K562 (cell line): Measurements from ENCODE around the gene NMNAT1. TPM values are rescaled to one million over a fixed set of nuclear protein-coding genes. Genes with fewer than 3 reads are reported as not detected.

Experiments
- CHD1 ChIP-seq: fragments of 200-600 bp; sonication (generic); IDR thresholded peaks from one replicate; pipeline ENCODE4 v1.6.1; 2012; ENCODE audit warnings: mild to moderate bottlenecking, moderate library complexity, low read length, inconsistent platforms
- ETV1 ChIP-seq: fragments of 450-650 bp; conservative IDR thresholded peaks from 2 replicates; pipeline ENCODE4 v1.6.1; 2016; ENCODE audit warnings: missing genetic modification characterization, control low read depth, low read depth, missing compliant biosample characterization
- HES1 ChIP-seq: fragments of 450-650 bp; IDR thresholded peaks from 2 replicates; pipeline ENCODE4 v1.6.1; 2016; ENCODE audit warnings: low read depth, mild to moderate bottlenecking, moderate library complexity
- KLF10 ChIP-seq: fragments of 250-450 bp; sonication (Bioruptor Pico); IDR thresholded peaks from 2 replicates; pipeline ENCODE4 v1.6.1; 2021; ENCODE audit warnings: matching md5 sums
- MYNN ChIP-seq, 2 experiments: sonication (generic); formaldehyde crosslinking in 1 of 2; IDR thresholded peaks; 2 replicates each; pipeline versions ENCODE4 v1.5.0 to v1.6.1; 2016 to 2020; ENCODE audit warnings: antibody characterized with exemption in 1 of 2, missing genetic modification reagents in 1 of 2
- USF2 ChIP-seq: sonication (generic); formaldehyde crosslinking; IDR thresholded peaks from 2 replicates; pipeline ENCODE4 v1.5.0; 2020; ENCODE audit warnings: missing genetic modification reagents
- ZFP1 ChIP-seq: fragments of 450-650 bp; formaldehyde crosslinking; IDR thresholded peaks from 2 replicates; pipeline ENCODE4 v1.4.0; 2020; ENCODE audit warnings: mild to moderate bottlenecking, mixed read lengths
- ZNF140 ChIP-seq: fragments of 250-450 bp; sonication (Bioruptor Pico); IDR thresholded peaks from 2 replicates; pipeline ENCODE4 v1.8.0; 2021; ENCODE audit warnings: moderate library complexity, mild to moderate bottlenecking, inconsistent platforms
- ZNF165 ChIP-seq: fragments of 250-450 bp; sonication (Bioruptor Pico); IDR thresholded peaks from 2 replicates; pipeline ENCODE4 v1.4.0; 2020; ENCODE audit warnings: borderline replicate concordance
- ZNF589 ChIP-seq: fragments of 200-800 bp; sonication (Bioruptor generic); IDR thresholded peaks from 2 replicates; pipeline ENCODE4 v1.6.1; 2016; ENCODE audit warnings: low read depth, missing genetic modification characterization, missing compliant biosample characterization
- polyA plus RNA-seq, 8 experiments: library from polyadenylated mRNA; depleted of rRNA in 4 of 8; stranded (reverse) in 5 of 8; unstranded in 3 of 8; fragments of >200 nt; fragmentation: Nextera tagmentation in 2 of 8; fragmentation: Illumina TruSeq in 1 of 8; extraction: Ambion mirVana in 2 of 8; extraction: Trizol in 1 of 8; gene quantifications; 2 replicates each; pipeline versions ENCODE4 v1.2.1 to v1.2.3, GENCODE V29; 2011 to 2014; ENCODE audit warnings: inconsistent platforms in 1 of 8, missing spikeins in 1 of 8
- total RNA-seq, 7 experiments: library from RNA; depleted of rRNA in 6 of 7; stranded (reverse); fragments of >200 nt in 6 of 7; fragmentation: Illumina TruSeq in 2 of 7; extraction: Trizol in 2 of 7; gene quantifications; 2 replicates each; pipeline versions ENCODE4 v1.2.1 to v1.2.3, GENCODE V29; 2011 to 2021; ENCODE audit warnings: low replicate concordance in 1 of 7

The NMNAT1 gene
- total and polyA plus RNA-seq, 9 of the 15 experiments (the other 6 are each of a cell fraction or from before 2014, with no cell fraction given): 5.1 to 14.6 (median 12.1) TPM

GRCh38 chr1:9942939-9943788 lies at the start of gene NMNAT1, which contains the start of gene LZIC (continued):
- TF ChIP-seq MYNN (IDR thresholded peaks at IDR 0.05) (peak; percentile 83; the same call in 1 of the 2 replicates), MYNN (CRISPR knock-in tag; IDR thresholded peaks at IDR 0.05) (no peak), ZFP1 (no peak), CHD1 (peak; percentile 22), ZNF140 (CRISPR knock-in tag) (no peak), ZNF589 (no peak), ETV1 (tag) (peak; percentile 95), HES1 (no peak), ZNF165 (peak; percentile 34; the same call in 1 of the 2 replicates), USF2 (CRISPR knock-in tag) (peak; percentile 16; the same call in 1 of the 2 replicates), KLF10 (CRISPR knock-in tag) (no peak)
